Tibial artery (tissue), 4 donors: ENCODE results near the gene GALNT6.
A peak's percentile ranks its signal among the peaks of the same experiment; 100 is the strongest.

ENCODE experiments used
- DNase-seq, 2 donors: peaks; one replicate each; pipeline ENCODE4 v3.0.0-alpha.2; 2019
- H3K27ac ChIP-seq, 2 donors: fragments of 200-600 bp; sonication (generic) in 1 of 2; 1 replicate in 1 of 2; 2 replicates in 1 of 2; pipeline ENCODE4 v1.5.1; 2018 to 2019; ENCODE audit warnings: mild to moderate bottlenecking in 1 of 2
- H3K27me3 ChIP-seq, 2 donors: fragments of 200-600 bp; sonication (generic) in 1 of 2; one replicate each; pipeline versions ENCODE4 v1.5.1 to v1.6.0; 2016 to 2019
- H3K36me3 ChIP-seq, 3 donors: fragments of 200-600 bp; sonication (generic) in 2 of 3; one replicate each; pipeline ENCODE4 v1.5.1; 2016 to 2019; ENCODE audit warnings: mild to moderate bottlenecking in 2 of 3
- H3K4me1 ChIP-seq, 4 donors: fragments of 200-600 bp; sonication (generic) in 2 of 4; 1 replicate in 3 of 4; 2 replicates in 1 of 4; pipeline ENCODE4 v1.5.1; 2016 to 2019
- H3K4me3 ChIP-seq, 2 donors: fragments of 200-600 bp; sonication (generic) in 1 of 2; 1 replicate in 1 of 2; 2 replicates in 1 of 2; pipeline ENCODE4 v1.5.1; 2018 to 2019; ENCODE audit warnings: mild to moderate bottlenecking in 2 of 2
- H3K9me3 ChIP-seq, 3 donors: fragments of 200-600 bp; sonication (generic) in 1 of 3; one replicate each; pipeline ENCODE4 v1.5.1; 2016 to 2019
- CTCF ChIP-seq, 2 experiments: fragments of 200-600 bp in 1 of 2; fragments of 450-650 bp in 1 of 2; IDR thresholded peaks; one replicate each; pipeline ENCODE4 v1.5.1; 2017 to 2019; ENCODE audit warnings: antibody characterized with exemption in 2 of 2, mild to moderate bottlenecking in 1 of 2, moderate library complexity in 1 of 2
- intact Hi-C: fragments of 100-400 bp; cut with DNase I; formaldehyde crosslinking; loops from one replicate; pipeline ENCODE4 v1.15.0; 2023; ENCODE audit warnings: low total_unique reads

GALNT6 gene

GRCh38 chr12:51360315-51360714 lies 30.9 kb downstream of the GALNT6 start:
- no peaks in the 10 kb centered on the region for H3K9me3 ChIP-seq
- no peak for DNase-seq
- H3K36me3 ChIP-seq = peaks cover 0 to 29% (median 0%) of the 10 kb centered on the region in 3 donors
- intact Hi-C loops = no loop called here
- H3K27me3 ChIP-seq = no peaks in the 10 kb centered on the region
- no peaks in the 10 kb centered on the region for H3K4me1 ChIP-seq
- TF ChIP-seq CTCF (IDR thresholded peaks at IDR 0.05) = no peak
- no peak overlapping the region for H3K27ac ChIP-seq
- H3K4me3 ChIP-seq = no peak overlapping the region

- intact Hi-C loops = no loop called here
Observed at GRCh38 chr12:51359851-51360250, 31.4 kb downstream of the GALNT6 start.

GRCh38 chr12:51358496-51358895 lies 32.7 kb downstream of the GALNT6 start:
- intact Hi-C loops = no loop called here
- no peak for DNase-seq
- Histone ChIP-seq H3K27ac (no peak overlapping the region), H3K36me3 (peaks cover 0 to 25% (median 0%) of the 10 kb centered on the region in 3 donors), H3K4me3 (no peak overlapping the region), H3K27me3 (no peaks in the 10 kb centered on the region), H3K9me3 (no peaks in the 10 kb centered on the region), H3K4me1 (no peaks in the 10 kb centered on the region)
- TF ChIP-seq CTCF (IDR thresholded peaks at IDR 0.05) = no peak

More at GRCh38 chr12:51359851-51360250, 31.4 kb downstream of the GALNT6 start:
- Histone ChIP-seq H3K27me3 (no peaks in the 10 kb centered on the region), H3K36me3 (peaks cover 0 to 29% (median 0%) of the 10 kb centered on the region in 3 donors), H3K27ac (no peak overlapping the region), H3K9me3 (no peaks in the 10 kb centered on the region), H3K4me3 (no peak overlapping the region), H3K4me1 (no peaks in the 10 kb centered on the region)
- TF ChIP-seq CTCF (IDR thresholded peaks at IDR 0.05) = no peak
- DNase-seq = no peak

GRCh38 chr12:51357374-51358047 lies 33.7 kb downstream of the GALNT6 start:
- Histone ChIP-seq H3K4me3 (no peak overlapping the region), H3K4me1 (no peaks in the 10 kb centered on the region), H3K36me3 (peaks cover 0 to 25% (median 0%) of the 10 kb centered on the region in 3 donors), H3K9me3 (no peaks in the 10 kb centered on the region), H3K27me3 (no peaks in the 10 kb centered on the region), H3K27ac (no peak overlapping the region)
- no peak for TF ChIP-seq CTCF (IDR thresholded peaks at IDR 0.05)
- intact Hi-C loops = no loop called here
- DNase-seq = no peak

GRCh38 chr12:51351913-51352532 lies 39.2 kb downstream of the GALNT6 start:
- intact Hi-C loops = no loop called here
- Histone ChIP-seq H3K27ac (no peak overlapping the region), H3K36me3 (peaks cover 0 to 1% (median 0%) of the 10 kb centered on the region in 3 donors), H3K4me1 (no peaks in the 10 kb centered on the region), H3K9me3 (no peaks in the 10 kb centered on the region), H3K4me3 (no peak overlapping the region), H3K27me3 (no peaks in the 10 kb centered on the region)
- DNase-seq = no peak
- TF ChIP-seq CTCF (IDR thresholded peaks at IDR 0.05) = peak; percentile 20 to 29
